Lung (tissue), 12 donors: ENCODE measurements around the gene TAF6L. TPM values are rescaled to one million over a fixed set of nuclear protein-coding genes. Genes with fewer than 3 reads are reported as not detected.

Source experiments
- ATAC-seq: fragments of 200-7000 bp; cut with Tn5 transposase; one replicate; pipeline ENCODE4 v1.9.1; 2020; ENCODE audit warnings: moderate number of reproducible peaks; ENCODE audit not compliant: insufficient read depth, low FRiP score
- DNase-seq, 3 donors: peaks; one replicate each; pipeline ENCODE4 v3.0.0-alpha.2; 2013 to 2017
- H3K27ac ChIP-seq, 2 donors: one replicate each; pipeline ENCODE4 v1.5.1; 2013; ENCODE audit warnings: mild to moderate bottlenecking in 2 of 2, moderate library complexity in 2 of 2, control low read depth in 1 of 2, inconsistent platforms in 1 of 2, low read depth in 1 of 2, low read length in 1 of 2
- H3K27me3 ChIP-seq, 3 donors: one replicate each; pipeline ENCODE4 v1.5.1; 2013; ENCODE audit warnings: low read length in 2 of 3; ENCODE audit not compliant: control insufficient read depth in 3 of 3, insufficient read depth in 3 of 3
- H3K36me3 ChIP-seq, 4 donors: one replicate each; pipeline ENCODE4 v1.5.1; 2013; ENCODE audit warnings: low read length in 4 of 4, mild to moderate bottlenecking in 1 of 4, moderate library complexity in 1 of 4; ENCODE audit not compliant: control insufficient read depth in 4 of 4, insufficient read depth in 4 of 4
- H3K4me1 ChIP-seq, 5 donors: one replicate each; pipeline ENCODE4 v1.5.1; 2013; ENCODE audit warnings: low read length in 5 of 5, mild to moderate bottlenecking in 2 of 5, moderate library complexity in 1 of 5; ENCODE audit not compliant: control insufficient read depth in 5 of 5, insufficient read depth in 5 of 5
- H3K4me3 ChIP-seq: one replicate; pipeline ENCODE4 v1.5.1; 2013; ENCODE audit warnings: mild to moderate bottlenecking, control low read depth, moderate library complexity
- H3K9ac ChIP-seq, 2 donors: one replicate each; pipeline ENCODE4 v1.5.1; 2013; ENCODE audit warnings: low read length in 2 of 2, control low read depth in 1 of 2; ENCODE audit not compliant: insufficient read depth in 1 of 2
- H3K9me3 ChIP-seq, 4 donors: one replicate each; pipeline ENCODE4 v1.5.1; 2013; ENCODE audit warnings: low read length in 3 of 4, mild to moderate bottlenecking in 1 of 4, moderate library complexity in 1 of 4; ENCODE audit not compliant: control insufficient read depth in 4 of 4, insufficient read depth in 3 of 4
- WGBS, 2 donors: extraction: QIAGEN DNeasy Blood & Tissue Kit; methylation state at CpG; one replicate each; pipeline ENCODE4 v1.1.7; 2013; 5-methylcytosine and 5-hydroxymethylcytosine counted together
- polyA plus RNA-seq, 2 donors: library from polyadenylated mRNA; stranded (reverse); fragments of 200-250 nt; gene quantifications; one replicate each; pipeline ENCODE4 v1.2.1, GENCODE V29; 2013
- total RNA-seq, 2 donors: library from RNA; depleted of rRNA in 1 of 2; stranded (reverse); fragments of >200 nt in 1 of 2; gene quantifications; one replicate each; pipeline ENCODE4 v1.2.1, GENCODE V29; 2014 to 2021
- TF ChIP-seq, protein P1 (sequence below): IDR thresholded peaks from 2 replicates; pipeline ENCODE4 v1.5.1; 2012; ENCODE audit warnings: mild to moderate bottlenecking; ENCODE audit errors: control extremely low read depth, extremely low read depth
- donor health status: control.
- donor health status: control.
- donor health status: Bipolar disorder and iron deficiency.
- donor health status: healthy.
- donor health status: DM: yes; HTN: yes; CAD: no.

TAF6L gene
- total and polyA plus RNA-seq, 4 donors: 18.7 to 32.7 (median 25.2) TPM

DNA sequence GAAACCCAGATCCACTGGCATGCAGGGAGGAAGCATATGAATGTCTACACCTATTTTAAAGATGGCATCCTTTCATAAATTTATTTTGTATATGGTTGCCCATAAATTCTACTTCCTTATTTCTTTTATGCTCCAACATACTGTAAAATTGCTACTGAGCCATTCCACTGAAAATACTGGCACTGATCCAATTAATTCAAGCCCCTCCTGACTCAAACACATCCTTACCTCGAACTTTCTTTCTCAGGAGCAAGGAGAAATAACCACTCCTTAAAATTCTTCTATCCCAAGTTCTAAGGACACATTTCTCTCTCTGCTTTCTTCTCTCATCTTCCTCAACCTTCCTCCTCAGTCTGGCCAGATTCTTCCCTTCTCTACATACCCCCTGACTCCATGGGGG is 39.6 kb downstream of the TAF6L start:
- peaks cover 2 to 9% (median 4%) of the 10 kb centered on the region in 4 donors for H3K36me3 ChIP-seq
- H3K9me3 ChIP-seq: no peaks in the 10 kb centered on the region
- H3K9ac ChIP-seq: no peak overlapping the region
- TF ChIP-seq, protein P1, sequence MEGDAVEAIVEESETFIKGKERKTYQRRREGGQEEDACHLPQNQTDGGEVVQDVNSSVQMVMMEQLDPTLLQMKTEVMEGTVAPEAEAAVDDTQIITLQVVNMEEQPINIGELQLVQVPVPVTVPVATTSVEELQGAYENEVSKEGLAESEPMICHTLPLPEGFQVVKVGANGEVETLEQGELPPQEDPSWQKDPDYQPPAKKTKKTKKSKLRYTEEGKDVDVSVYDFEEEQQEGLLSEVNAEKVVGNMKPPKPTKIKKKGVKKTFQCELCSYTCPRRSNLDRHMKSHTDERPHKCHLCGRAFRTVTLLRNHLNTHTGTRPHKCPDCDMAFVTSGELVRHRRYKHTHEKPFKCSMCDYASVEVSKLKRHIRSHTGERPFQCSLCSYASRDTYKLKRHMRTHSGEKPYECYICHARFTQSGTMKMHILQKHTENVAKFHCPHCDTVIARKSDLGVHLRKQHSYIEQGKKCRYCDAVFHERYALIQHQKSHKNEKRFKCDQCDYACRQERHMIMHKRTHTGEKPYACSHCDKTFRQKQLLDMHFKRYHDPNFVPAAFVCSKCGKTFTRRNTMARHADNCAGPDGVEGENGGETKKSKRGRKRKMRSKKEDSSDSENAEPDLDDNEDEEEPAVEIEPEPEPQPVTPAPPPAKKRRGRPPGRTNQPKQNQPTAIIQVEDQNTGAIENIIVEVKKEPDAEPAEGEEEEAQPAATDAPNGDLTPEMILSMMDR: no peak
- 22 to 48% methylated on average over 1 of the region's 1 CpG for WGBS, 2 donors
- DNase-seq: no peak
- no peaks in the 10 kb centered on the region for H3K27me3 ChIP-seq
- H3K27ac ChIP-seq: no peak overlapping the region
- peaks cover 0 to 10% (median 6%) of the 10 kb centered on the region in 5 donors for H3K4me1 ChIP-seq
- no peak overlapping the region for H3K4me3 ChIP-seq
- ATAC-seq: no peak

DNA sequence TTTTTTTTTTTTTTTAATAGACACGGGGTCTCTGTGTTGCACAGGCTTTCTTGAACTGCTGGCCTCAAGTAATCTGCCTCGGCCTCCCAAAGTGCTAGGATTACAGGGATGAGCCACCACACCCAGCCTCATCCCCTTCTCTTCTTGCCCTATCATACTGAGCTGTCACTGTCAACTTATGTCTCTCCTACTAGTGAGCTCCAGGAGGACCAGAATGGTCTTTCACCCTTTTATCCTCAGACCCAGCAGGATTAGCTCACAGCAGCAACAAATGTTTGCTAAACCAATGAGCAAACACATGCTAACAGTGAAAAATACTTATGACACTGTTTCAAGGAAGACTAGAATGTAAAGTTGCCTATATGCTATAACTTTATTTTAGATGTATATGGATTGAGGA is 40.5 kb downstream of the TAF6L start:
- TF ChIP-seq, protein P1: no peak
- H3K4me3 ChIP-seq: no peak overlapping the region
- H3K27ac ChIP-seq: no peak overlapping the region
- DNase-seq (no peak), ATAC-seq (no peak)
- H3K4me1 ChIP-seq: peaks cover 0 to 2% (median 0%) of the 10 kb centered on the region in 5 donors
- H3K27me3 ChIP-seq: no peaks in the 10 kb centered on the region
- no peak overlapping the region for H3K9ac ChIP-seq
- peaks cover 2 to 9% (median 6%) of the 10 kb centered on the region in 4 donors for H3K36me3 ChIP-seq
- H3K9me3 ChIP-seq: no peaks in the 10 kb centered on the region
- 87 to 90% methylated on average over 2 of the region's 2 CpGs for WGBS, 2 donors

DNA sequence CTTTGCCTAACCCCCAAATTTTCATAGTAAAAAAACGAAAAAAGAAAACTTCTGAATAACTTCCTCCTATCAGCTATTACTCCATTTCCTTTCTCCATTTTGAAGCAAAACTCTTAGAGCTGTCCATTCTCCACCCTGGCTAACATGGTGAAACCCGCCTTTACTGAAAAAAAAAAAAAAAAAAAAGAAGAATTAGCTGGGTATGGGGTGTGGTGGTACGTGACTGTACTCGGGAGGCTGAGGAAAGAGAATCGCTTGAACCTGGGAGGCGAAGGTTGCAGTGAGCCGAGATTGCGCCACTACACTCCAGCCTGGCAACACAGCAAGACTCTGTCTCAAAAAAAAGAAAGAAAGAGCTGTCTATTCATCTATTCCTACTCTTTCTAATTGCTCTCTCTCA is 45.4 kb downstream of the TAF6L start:
- Histone ChIP-seq H3K4me3 (no peak overlapping the region), H3K27ac (no peak overlapping the region), H3K9ac (no peak overlapping the region), H3K36me3 (peaks cover 0 to 20% (median 8%) of the 10 kb centered on the region in 4 donors), H3K4me1 (peaks cover 0 to 1% (median 0%) of the 10 kb centered on the region in 5 donors), H3K27me3 (no peaks in the 10 kb centered on the region), H3K9me3 (no peaks in the 10 kb centered on the region)
- ATAC-seq (peak; percentile 53), DNase-seq (no peak)
- WGBS, 2 donors: 32 to 73% methylated on average over 8 of the region's 8 CpGs
- TF ChIP-seq, protein P1: no peak

- Histone ChIP-seq H3K27ac (peak overlapping the region in 1 of 2 donors; percentile 31), H3K9ac (no peak overlapping the region), H3K4me1 (peaks cover 0 to 1% (median 0%) of the 10 kb centered on the region in 5 donors), H3K4me3 (no peak overlapping the region), H3K36me3 (peaks cover 0 to 22% (median 9%) of the 10 kb centered on the region in 4 donors), H3K9me3 (no peaks in the 10 kb centered on the region), H3K27me3 (no peaks in the 10 kb centered on the region)
- DNase-seq: no peak
- WGBS, 2 donors: 71 to 82% methylated on average over 4 of the region's 4 CpGs
- ATAC-seq: no peak
- TF ChIP-seq, protein P1: no peak
These were observed 45.9 kb downstream of the TAF6L start for GRCh38 chr11:62817129-62817528.
